ENCODE data around the gene TOP3B.

The TOP3B gene

GRCh38 chr22:22015631-22016030 lies 33.0 kb upstream of the TOP3B start:
- in situ Hi-C loops (cut with HindIII; ENCODE audit: low pct_ligation_motif_present, low sequenced_read_pairs) = no loop called here
- peaks cover 6% of the 10 kb centered on the region for H3K27me3 ChIP-seq (replicated peaks)
- no peak for TF ChIP-seq CTCF (IDR thresholded peaks at IDR 0.05; ENCODE audit: low read depth, low read length, missing control alignments)
- H3K36me3 ChIP-seq (replicated peaks) = no peaks in the 10 kb centered on the region
- no peak overlapping the region for H3K27ac ChIP-seq
- DNase-seq = no peak
- H3K4me3 ChIP-seq (ENCODE audit: low read depth, low read length) = no peak overlapping the region

GRCh38 chr22:22014285-22014659 lies 31.7 kb upstream of the TOP3B start:
- H3K27me3 ChIP-seq (replicated peaks) = peaks cover 16% of the 10 kb centered on the region
- no peak overlapping the region for H3K4me3 ChIP-seq (ENCODE audit: low read depth, low read length)
- no peak for TF ChIP-seq CTCF (IDR thresholded peaks at IDR 0.05; ENCODE audit: low read depth, low read length, missing control alignments)
- no peak overlapping the region for H3K27ac ChIP-seq
- in situ Hi-C loops (cut with HindIII; ENCODE audit: low pct_ligation_motif_present, low sequenced_read_pairs) = no loop called here
- H3K36me3 ChIP-seq (replicated peaks) = no peaks in the 10 kb centered on the region
- DNase-seq = no peak

GRCh38 chr22:22013559-22014284 lies 31.1 kb upstream of the TOP3B start:
- Histone ChIP-seq H3K4me3 (ENCODE audit: low read depth, low read length) (no peak overlapping the region), H3K27ac (no peak overlapping the region), H3K27me3 (replicated peaks) (peaks cover 17% of the 10 kb centered on the region), H3K36me3 (replicated peaks) (no peaks in the 10 kb centered on the region)
- in situ Hi-C loops (cut with HindIII; ENCODE audit: low pct_ligation_motif_present, low sequenced_read_pairs) = no loop called here
- no peak for TF ChIP-seq CTCF (IDR thresholded peaks at IDR 0.05; ENCODE audit: low read depth, low read length, missing control alignments)
- no peak for DNase-seq

- Histone ChIP-seq H3K27me3 (replicated peaks) (peaks cover 12% of the 10 kb centered on the region), H3K27ac (no peak overlapping the region), H3K4me3 (ENCODE audit: low read depth, low read length) (no peak overlapping the region), H3K36me3 (replicated peaks) (no peaks in the 10 kb centered on the region)
- in situ Hi-C loops (cut with HindIII; ENCODE audit: low pct_ligation_motif_present, low sequenced_read_pairs) = no loop called here
- no peak for DNase-seq
- TF ChIP-seq CTCF (IDR thresholded peaks at IDR 0.05; ENCODE audit: low read depth, low read length, missing control alignments) = no peak
Measured at GRCh38 chr22:22011964-22012363, 29.4 kb upstream of the TOP3B start.

- no peak for DNase-seq
Measured at GRCh38 chr22:22010358-22010757, 27.8 kb upstream of the TOP3B start.

More at GRCh38 chr22:22010358-22010757, 27.8 kb upstream of the TOP3B start:
- in situ Hi-C loops (cut with HindIII; ENCODE audit: low pct_ligation_motif_present, low sequenced_read_pairs) = no loop called here
- no peaks in the 10 kb centered on the region for H3K36me3 ChIP-seq (replicated peaks)
- no peak overlapping the region for H3K27ac ChIP-seq
- peaks cover 12% of the 10 kb centered on the region for H3K27me3 ChIP-seq (replicated peaks)
- H3K4me3 ChIP-seq (ENCODE audit: low read depth, low read length) = no peak overlapping the region
- no peak for TF ChIP-seq CTCF (IDR thresholded peaks at IDR 0.05; ENCODE audit: low read depth, low read length, missing control alignments)
